Subcutaneous preadipocyte (primary cell): Measurements from ENCODE around the gene CCL14. TPM values are rescaled to one million over a fixed set of nuclear protein-coding genes. Genes with fewer than 3 reads are reported as not detected.

ENCODE experiments used
- total RNA-seq: library from RNA; depleted of rRNA; stranded (reverse); fragments of >200 nt; gene quantifications from 2 replicates; pipeline ENCODE4 v1.2.3, GENCODE V29; 2012

The CCL14 gene
- not detected in 2 replicates for total RNA-seq

GRCh38 chr17:35986643-35987042, at the start of gene CCL14:
Gene CCL14, minus strand, starts transcription at chr17:35986729. Its CDS starts 80 bp downstream, at chr17:35986649.

GRCh38 chr17:36017799-36018198, 31.3 kb upstream of the CCL14 start, which contains the start of gene CCL23:
Gene CCL23, minus strand, starts transcription at chr17:36017972. Its CDS starts 75 bp downstream, at chr17:36017897.

GRCh38 chr17:36001110-36001771, 14.7 kb upstream of the CCL14 start, which contains the start of gene CCL15:
Gene CCL15, minus strand, starts transcription at chr17:36001553. Its CDS starts 61 bp downstream, at chr17:36001492.

GRCh38 chr17:35981246-35981645, 5.3 kb downstream of the CCL14 start, which contains the start of gene CCL16:
Gene CCL16, minus strand, starts transcription at chr17:35981497. Its CDS starts 77 bp downstream, at chr17:35981420.

GRCh38 chr17:35943537-35943936, 43.0 kb downstream of the CCL14 start, which contains the start of gene LYZL6:
Gene LYZL6, minus strand, starts transcription at chr17:35943713. Its CDS starts 4,357 bp downstream, at chr17:35939356.

Other genes with a start within 250 kb of the CCL14 start
- not detected in 2 replicates for gene GAS2L2, start 233.5 kb downstream of the CCL14 start, total RNA-seq
- gene C17orf50, start 225.8 kb downstream of the CCL14 start, total RNA-seq, result not detected in 2 replicates
- 0.37 and 0.39 TPM in 2 replicates for gene MMP28, start 191.1 kb downstream of the CCL14 start, total RNA-seq
- gene TAF15, start 177.2 kb downstream of the CCL14 start, total RNA-seq, result 39.7 and 61.2 TPM in 2 replicates
- gene HEATR9, start 117.8 kb downstream of the CCL14 start, total RNA-seq, result not detected in 2 replicates
- gene CCL5, start 106.4 kb downstream of the CCL14 start, total RNA-seq, result not detected in 2 replicates
- 0.37 TPM in 1 of 2 replicates, not detected in the other for gene RDM1, start 56.0 kb downstream of the CCL14 start, total RNA-seq
- gene LYZL6, start 43.0 kb downstream of the CCL14 start, total RNA-seq, result not detected in 2 replicates
- not detected in 2 replicates for gene CCL16, start 5.2 kb downstream of the CCL14 start, total RNA-seq
- gene CCL15, start 14.8 kb upstream of the CCL14 start, total RNA-seq, result not detected in 2 replicates
- gene CCL23, start 31.2 kb upstream of the CCL14 start, total RNA-seq, result not detected in 2 replicates
- not detected in 2 replicates for gene CCL18, start 77.5 kb upstream of the CCL14 start, total RNA-seq
- not detected in 2 replicates for gene CCL3, start 103.4 kb upstream of the CCL14 start, total RNA-seq
- not detected in 2 replicates for gene CCL4, start 117.1 kb upstream of the CCL14 start, total RNA-seq
- gene TBC1D3B, start 189.9 kb upstream of the CCL14 start, total RNA-seq, result 0.37 and 0.59 TPM in 2 replicates
- not detected in 2 replicates for gene CCL3L1, start 210.0 kb upstream of the CCL14 start, total RNA-seq
- 0.37 TPM in 1 of 2 replicates, not detected in the other for gene CCL4L2, start 224.3 kb upstream of the CCL14 start, total RNA-seq